CD4-positive, alpha-beta T cell treated with Interleukin-15 for 4 hours (primary cell): ENCODE data around the gene KCNN1.
A peak's percentile ranks its signal among the peaks of the same experiment; 100 is the strongest.
"Not testable (repeated sequence)": the region's sequence is repeated elsewhere in the genome, so short reads cannot be mapped to it uniquely, and the experiment has no call there.

Experiments
- DNase-seq: peaks from one replicate; pipeline ENCODE4 v3.0.0-alpha.2; 2020; ENCODE audit warnings: low spot score

KCNN1 gene

DNA sequence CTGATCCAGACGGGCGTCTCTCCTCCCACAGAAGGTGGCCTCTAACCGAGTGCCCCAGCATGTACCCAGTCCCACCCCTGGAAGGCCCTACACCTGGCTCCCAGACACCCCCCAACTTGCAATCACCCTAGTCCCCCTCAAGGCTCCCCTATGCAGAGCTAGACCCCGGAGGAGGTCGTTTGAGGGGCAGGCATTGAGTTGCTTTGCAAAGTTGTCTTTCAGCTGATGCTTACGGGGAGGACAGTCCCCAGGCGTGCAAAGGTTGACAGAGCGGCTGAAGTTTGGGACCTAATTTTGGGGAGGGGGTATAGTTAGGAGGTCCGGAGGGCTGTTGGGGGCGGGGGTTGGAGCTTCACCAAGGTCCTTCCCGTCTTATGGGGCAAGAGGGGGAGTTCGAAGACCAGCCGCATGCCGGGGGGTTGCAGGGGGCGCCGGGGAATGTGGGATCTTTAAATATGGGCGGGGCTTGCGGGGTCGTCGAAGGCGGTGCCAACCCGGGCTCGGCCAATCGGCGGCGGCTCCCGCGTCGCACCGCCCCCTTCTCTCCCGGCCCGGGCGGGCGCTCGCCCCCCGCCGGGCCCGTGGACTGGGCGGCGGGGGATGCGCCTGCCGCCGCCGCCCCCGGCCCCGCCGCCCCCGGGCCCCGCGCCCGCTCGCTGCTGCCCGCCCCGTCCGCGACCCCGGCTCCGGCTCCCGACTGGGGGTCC is at the start of gene KCNN1:
KCNN1 (plus strand) TSS at position 558 of the 707 bp plus-strand sequence. CDS start 6,782 bp downstream, outside the sequence.
- DNase-seq: no peak

GRCh38 chr19:17918151-17918550 is 48.8 kb upstream of the KCNN1 start:
- not testable (repeated sequence) for DNase-seq

DNA sequence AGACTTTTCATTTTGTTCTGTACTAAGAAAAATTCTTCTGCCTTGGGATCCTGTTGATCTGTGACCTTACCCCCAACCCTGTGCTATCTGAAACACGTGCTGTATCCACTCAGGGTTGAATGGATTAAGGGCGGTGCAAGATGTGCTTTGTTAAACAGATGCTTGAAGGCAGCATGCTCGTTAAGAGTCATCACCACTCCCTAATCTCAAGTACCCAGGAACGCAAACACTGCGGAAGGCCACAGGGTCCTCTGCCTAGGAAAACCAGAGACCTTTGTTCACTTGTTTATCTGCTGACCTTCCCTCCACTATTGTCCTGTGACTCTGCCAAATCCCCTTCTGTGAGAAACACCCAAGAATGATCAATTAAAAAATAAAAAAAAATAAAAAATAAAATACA is 47.8 kb upstream of the KCNN1 start:
- DNase-seq: not testable (repeated sequence)

GRCh38 chr19:17920527-17920926 is 46.4 kb upstream of the KCNN1 start:
- DNase-seq: no peak

GRCh38 chr19:17922138-17922537 is 44.8 kb upstream of the KCNN1 start:
- DNase-seq: no peak

GRCh38 chr19:17926044-17926443 is 40.9 kb upstream of the KCNN1 start:
- no peak for DNase-seq

- no peak for DNase-seq
These were observed 37.9 kb upstream of the KCNN1 start for GRCh38 chr19:17929056-17929455.

DNA sequence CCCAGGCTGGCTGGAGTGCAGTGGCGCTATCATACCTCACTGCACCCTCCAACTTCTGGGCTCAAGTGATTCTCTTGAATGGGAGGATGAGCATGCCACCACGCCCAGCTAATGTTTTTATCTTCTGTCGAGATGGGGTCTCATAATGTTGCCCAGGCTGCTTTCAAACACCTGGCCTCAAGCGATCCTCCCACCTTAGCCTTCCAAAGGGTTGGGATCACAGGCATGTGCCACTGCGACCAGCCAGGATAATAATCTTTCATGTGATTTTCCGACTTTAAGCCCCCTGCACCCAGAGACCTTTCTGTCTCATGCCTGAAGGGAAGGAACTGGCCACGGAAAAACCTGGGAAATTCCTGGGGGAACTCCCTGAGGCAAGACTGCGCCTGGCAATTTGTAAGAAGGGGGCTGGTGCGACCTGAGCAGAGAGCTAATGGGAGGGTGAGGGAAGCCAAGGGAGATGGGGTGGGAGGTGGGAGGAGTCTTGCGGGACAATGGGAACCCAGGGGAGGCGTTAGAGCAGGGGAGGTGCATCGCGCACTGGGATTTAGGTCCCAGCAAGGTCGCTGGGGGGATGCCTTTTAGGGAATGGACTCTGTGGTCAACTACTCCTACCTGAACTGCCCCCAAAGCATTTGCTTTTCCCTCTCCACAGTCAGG is 35.2 kb upstream of the KCNN1 start:
- DNase-seq: no peak

GRCh38 chr19:17932485-17933338 is 34.2 kb upstream of the KCNN1 start, which contains the start of gene CCDC124:
CCDC124 (plus strand) TSS chr19:17933015; CDS start chr19:17936421, 3,406 bp downstream.
- DNase-seq: peak; percentile 93

DNA sequence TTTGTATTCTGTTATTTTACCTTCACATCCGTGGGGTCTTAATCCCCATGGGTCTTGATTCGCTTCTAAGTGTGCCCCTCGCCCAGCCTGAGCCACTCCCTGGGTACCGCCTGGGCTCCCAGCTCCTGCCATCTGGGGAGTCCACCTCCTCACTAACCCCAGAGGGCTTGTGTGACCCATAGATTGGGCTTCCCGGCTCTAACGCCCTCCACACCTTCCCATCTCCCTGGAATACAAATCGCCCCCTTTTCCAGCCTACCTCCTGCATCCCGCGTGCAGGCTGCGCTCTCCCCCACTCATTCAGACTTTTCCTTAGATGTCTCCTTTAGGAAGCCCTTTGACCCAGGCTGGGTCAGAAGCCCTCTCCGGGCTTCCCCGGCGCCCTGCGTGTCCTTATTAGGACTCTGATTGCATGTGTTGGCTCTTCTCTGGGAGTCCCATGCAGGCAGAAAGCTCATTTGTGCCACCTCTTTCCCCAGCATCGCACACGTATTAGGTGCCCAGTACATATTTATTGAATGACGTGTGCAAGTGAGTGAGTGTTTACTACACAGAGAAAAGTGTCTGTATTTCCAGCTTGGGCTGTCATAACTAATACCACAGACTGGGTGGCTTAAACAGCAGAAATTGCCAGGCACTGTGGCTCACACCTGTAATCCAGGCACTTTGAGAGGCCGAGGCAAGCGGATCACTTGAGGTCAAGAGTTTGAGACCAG is 33.3 kb upstream of the KCNN1 start:
- DNase-seq: no peak

DNA sequence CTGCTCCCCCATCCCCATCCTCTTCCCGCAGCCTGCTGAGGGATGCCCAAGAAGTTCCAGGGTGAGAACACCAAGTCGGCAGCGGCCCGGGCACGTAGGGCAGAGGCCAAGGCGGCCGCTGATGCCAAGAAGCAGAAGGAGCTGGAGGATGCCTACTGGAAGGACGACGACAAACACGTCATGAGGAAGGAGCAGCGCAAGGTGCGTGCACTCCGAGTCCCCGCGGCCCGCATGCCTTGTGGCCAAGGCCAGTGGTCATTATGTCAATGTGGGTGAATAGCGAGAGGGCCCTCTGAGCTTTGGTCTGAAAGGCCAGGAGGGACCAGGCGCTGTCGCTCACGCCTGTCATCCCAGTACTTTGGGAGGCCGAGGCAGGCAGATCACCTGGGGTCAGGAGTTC is 30.5 kb upstream of the KCNN1 start:
- DNase-seq: no peak

GRCh38 chr19:17937371-17937900 is 29.5 kb upstream of the KCNN1 start:
- no peak for DNase-seq

- DNase-seq: peak; percentile 85
These were observed 28.6 kb upstream of the KCNN1 start for GRCh38 chr19:17938092-17938845.

DNA sequence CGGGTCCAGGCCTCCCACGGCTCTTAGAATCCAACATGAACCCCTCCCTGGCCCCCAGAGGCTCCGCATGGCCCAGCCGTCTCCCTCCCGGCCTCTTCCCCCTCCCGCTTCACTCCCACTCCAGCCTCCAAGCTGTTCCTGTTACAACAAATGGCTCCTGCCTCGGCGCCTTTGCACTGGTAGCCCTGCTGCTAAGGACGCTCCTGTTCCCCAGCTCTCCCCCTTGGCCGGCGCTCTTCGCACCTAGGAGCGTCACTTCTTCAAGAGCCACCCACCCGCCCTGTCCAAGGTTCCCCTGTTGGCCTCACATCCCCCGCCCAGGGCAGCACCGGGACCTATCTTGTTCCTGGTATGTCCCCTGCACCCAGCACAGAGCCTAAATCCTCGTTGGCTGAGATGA is 24.7 kb upstream of the KCNN1 start:
- no peak for DNase-seq

- DNase-seq: no peak
These were observed 24.2 kb upstream of the KCNN1 start for GRCh38 chr19:17942582-17943273.

DNA sequence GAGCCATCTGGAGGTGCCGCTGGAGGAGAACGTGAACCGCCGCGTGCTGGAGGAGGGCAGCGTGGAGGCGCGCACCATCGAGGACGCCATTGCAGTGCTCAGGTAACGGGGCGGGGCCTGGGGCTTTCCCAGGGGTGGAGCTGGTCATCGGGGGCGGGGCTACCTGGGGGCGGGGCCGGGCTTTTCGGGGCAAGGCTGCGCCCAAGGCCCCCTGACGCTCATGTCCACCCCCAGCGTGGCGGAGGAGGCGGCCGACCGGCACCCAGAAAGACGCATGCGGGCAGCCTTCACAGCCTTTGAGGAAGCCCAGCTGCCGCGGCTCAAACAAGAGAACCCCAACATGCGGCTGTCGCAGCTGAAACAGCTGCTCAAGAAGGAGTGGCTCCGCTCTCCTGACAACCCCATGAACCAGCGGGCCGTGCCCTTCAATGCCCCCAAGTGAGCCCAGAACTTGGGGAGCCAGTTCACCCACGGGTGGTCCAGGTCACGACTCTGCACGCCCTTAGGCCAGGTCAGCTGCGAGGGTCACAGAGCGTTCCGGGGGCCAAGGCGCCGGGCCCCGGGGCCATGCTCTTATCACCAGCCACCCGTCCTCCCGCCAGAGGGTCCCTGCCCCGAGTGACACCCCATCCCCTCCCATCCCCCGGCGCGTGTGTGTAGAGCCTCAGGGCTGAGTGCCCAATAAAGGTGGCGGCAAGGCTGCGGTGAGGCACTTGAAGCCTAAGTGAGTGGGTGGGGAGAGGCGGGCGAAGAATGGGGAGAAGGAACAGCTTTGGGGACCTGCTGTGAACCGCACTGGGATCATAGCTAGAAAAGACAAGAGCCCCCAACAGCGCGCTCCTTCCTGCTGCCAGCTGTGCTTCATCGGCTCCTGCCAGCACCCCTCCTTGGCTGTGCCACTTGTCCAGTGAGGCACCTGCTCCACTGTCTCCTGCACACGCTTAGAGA is 23.4 kb upstream of the KCNN1 start:
- DNase-seq: no peak

- no peak for DNase-seq
These were observed 22.6 kb upstream of the KCNN1 start for GRCh38 chr19:17944301-17944700.

- no peak for DNase-seq
These were observed 19.7 kb upstream of the KCNN1 start for GRCh38 chr19:17946965-17947784.
